ENCODE results near the gene LRP5.

DNA sequence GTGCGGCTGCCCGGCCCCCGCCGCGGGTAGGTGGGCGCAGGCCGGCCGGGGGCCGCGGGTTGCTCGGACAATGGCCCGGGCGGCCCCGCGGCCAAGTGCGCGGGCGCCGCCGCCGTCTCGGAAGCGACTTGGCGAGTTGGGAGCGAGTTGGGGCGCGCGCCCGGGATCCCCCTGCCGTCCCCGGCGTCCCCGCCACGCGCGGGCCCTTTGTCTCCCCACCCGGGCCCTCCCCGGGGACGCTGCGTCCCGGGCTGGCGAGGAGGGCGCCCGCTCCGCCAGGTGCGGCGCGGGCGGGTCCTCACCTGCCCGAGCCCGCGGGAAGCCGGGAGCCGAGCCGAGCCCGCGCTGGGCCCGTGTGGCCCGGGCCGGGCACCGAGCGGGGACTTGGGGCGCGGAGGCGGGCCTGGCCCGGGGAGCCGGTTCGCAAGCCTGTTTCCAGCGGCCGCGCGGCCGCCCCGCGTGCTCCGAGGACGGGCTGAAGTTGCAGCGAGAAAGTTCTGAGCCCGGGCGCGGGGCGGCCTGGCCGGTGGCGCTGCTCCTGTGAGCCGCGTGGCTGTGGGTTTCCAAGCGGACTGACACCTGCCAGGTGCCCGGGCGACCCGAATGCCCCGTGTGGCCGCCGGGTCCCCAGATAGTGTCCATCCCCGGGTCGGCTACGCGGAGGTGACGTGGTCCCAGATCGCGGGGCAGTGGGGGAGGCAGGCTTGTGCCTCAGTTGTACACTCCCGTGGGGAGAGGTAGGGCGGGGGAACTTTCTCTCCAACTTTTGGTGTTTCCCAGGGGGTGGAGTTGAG lies 586 bp downstream of the LRP5 start:
- TF ChIP-seq, protein P1, sequence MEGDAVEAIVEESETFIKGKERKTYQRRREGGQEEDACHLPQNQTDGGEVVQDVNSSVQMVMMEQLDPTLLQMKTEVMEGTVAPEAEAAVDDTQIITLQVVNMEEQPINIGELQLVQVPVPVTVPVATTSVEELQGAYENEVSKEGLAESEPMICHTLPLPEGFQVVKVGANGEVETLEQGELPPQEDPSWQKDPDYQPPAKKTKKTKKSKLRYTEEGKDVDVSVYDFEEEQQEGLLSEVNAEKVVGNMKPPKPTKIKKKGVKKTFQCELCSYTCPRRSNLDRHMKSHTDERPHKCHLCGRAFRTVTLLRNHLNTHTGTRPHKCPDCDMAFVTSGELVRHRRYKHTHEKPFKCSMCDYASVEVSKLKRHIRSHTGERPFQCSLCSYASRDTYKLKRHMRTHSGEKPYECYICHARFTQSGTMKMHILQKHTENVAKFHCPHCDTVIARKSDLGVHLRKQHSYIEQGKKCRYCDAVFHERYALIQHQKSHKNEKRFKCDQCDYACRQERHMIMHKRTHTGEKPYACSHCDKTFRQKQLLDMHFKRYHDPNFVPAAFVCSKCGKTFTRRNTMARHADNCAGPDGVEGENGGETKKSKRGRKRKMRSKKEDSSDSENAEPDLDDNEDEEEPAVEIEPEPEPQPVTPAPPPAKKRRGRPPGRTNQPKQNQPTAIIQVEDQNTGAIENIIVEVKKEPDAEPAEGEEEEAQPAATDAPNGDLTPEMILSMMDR (IDR thresholded peaks at IDR 0.05 in 2 of 3, conservative IDR thresholded peaks at IDR 0.05 in 1 of 3; ENCODE audit: borderline replicate concordance in 1 of 3, insufficient read depth in 1 of 3, low read depth in 2 of 3, low read length in 2 of 3): no peak
- TF ChIP-seq RAD21 (IDR thresholded peaks at IDR 0.05; ENCODE audit: low read depth) (no peak), POLR2AphosphoS5 (IDR thresholded peaks at IDR 0.05; ENCODE audit: low read depth, low read length) (no peak), SIN3A (IDR thresholded peaks at IDR 0.05; ENCODE audit: low read depth) (no peak), EZH2 (IDR thresholded peaks at IDR 0.05) (no peak), CEBPB (IDR thresholded peaks at IDR 0.05; ENCODE audit: low read depth) (no peak), ZNF274 (IDR thresholded peaks at IDR 0.05; ENCODE audit: low read depth, low read length) (no peak), TCF7L2 (IDR thresholded peaks at IDR 0.05; ENCODE audit: borderline replicate concordance, extremely low read depth, insufficient read depth, insufficient read length) (no peak), POLR2A (IDR thresholded peaks at IDR 0.05; ENCODE audit: borderline replicate concordance, extremely low read depth, insufficient read depth, insufficient read length) (no peak), JUND (IDR thresholded peaks at IDR 0.05) (no peak), EZH2phosphoT487 (IDR thresholded peaks at IDR 0.05; ENCODE audit: borderline replicate concordance) (no peak)
- TF ChIP-seq, protein P2, sequence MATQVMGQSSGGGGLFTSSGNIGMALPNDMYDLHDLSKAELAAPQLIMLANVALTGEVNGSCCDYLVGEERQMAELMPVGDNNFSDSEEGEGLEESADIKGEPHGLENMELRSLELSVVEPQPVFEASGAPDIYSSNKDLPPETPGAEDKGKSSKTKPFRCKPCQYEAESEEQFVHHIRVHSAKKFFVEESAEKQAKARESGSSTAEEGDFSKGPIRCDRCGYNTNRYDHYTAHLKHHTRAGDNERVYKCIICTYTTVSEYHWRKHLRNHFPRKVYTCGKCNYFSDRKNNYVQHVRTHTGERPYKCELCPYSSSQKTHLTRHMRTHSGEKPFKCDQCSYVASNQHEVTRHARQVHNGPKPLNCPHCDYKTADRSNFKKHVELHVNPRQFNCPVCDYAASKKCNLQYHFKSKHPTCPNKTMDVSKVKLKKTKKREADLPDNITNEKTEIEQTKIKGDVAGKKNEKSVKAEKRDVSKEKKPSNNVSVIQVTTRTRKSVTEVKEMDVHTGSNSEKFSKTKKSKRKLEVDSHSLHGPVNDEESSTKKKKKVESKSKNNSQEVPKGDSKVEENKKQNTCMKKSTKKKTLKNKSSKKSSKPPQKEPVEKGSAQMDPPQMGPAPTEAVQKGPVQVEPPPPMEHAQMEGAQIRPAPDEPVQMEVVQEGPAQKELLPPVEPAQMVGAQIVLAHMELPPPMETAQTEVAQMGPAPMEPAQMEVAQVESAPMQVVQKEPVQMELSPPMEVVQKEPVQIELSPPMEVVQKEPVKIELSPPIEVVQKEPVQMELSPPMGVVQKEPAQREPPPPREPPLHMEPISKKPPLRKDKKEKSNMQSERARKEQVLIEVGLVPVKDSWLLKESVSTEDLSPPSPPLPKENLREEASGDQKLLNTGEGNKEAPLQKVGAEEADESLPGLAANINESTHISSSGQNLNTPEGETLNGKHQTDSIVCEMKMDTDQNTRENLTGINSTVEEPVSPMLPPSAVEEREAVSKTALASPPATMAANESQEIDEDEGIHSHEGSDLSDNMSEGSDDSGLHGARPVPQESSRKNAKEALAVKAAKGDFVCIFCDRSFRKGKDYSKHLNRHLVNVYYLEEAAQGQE (IDR thresholded peaks at IDR 0.05; ENCODE audit: low read depth): no peak

Data from HCT116 (cell line).